GM18858 (cell line): Measurements from ENCODE around the gene CADM4.
"Not testable (repeated sequence)": the region's sequence is repeated elsewhere in the genome, so short reads cannot be mapped to it uniquely, and the experiment has no call there.

Experiments used
- ATAC-seq: cut with Tn5 transposase; IDR thresholded peaks from one replicate; pipeline ENCODE4 v1.9.1; 2021; ENCODE audit not compliant: unreplicated experiment

Gene CADM4

GRCh38 chr19:43610493-43610892 lies 29.2 kb downstream of the CADM4 start:
- ATAC-seq: no peak

DNA sequence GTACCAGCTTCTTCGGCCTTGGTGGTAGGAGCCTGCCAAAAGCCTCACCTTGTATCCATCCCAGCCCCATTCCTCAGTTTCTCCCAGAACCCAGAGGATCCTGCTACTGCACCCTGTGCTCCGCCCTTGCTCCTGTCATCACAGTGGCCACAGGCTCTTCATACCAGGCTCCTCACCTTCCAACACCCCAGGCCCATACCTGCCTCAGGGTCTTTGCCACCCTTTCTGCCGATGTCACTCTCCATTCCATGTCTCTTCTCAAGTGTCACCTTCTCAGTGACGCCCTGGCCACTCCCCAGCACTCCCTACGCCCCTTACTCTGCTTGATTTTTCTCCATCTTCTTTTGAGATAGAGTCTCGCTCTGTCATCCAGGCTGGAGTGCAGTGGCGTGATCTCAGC lies 29.8 kb downstream of the CADM4 start:
- no peak for ATAC-seq

DNA sequence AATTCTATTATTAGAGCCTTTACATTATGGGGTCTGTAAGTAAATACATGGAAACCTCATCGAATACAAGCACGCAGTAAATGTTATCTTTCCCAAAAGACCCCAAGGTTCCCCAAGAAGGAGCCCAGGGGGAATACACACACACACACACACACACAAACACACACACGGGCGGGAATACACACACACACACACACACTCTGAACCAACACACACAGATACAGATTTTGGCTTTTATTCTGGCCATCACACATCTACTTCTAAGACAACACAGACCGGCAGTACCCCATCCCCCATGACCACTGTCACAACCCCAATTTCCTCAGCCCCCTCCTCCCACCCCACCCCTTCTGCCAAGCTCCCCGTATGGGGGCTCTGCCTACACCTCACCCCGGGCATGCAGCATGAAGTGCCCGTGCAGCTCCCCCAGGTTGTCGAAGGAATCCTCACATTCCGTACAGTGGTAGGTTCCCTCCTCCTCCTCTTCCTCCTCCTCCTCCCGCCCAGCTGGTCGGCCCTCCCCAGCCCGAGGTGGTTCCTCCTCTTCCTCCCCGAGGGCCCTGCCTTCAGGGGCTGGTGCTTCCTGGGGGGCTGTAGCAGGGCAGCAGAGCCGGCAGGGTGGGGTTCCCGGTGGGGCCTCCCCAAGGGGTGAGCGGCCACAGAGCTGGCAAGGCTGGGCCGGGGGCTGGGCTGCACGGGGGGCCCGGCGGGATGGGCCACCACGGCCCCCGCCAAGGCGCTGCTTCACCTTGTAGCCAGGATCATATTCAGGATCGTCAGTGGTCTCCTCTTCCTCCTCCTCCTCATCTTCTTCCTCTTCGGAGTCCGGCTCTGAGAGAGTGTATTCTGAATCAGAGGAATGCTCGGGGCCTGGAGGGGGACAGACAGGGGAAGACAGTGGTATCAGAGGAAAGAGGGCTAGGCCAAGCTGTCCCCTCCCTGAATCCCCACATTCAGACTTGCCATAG lies 32.1 kb downstream of the CADM4 start:
- no peak for ATAC-seq

- ATAC-seq: no peak
These were observed 33.0 kb downstream of the CADM4 start for GRCh38 chr19:43606569-43607229.

GRCh38 chr19:43605875-43606568 lies 33.6 kb downstream of the CADM4 start:
- ATAC-seq: no peak

DNA sequence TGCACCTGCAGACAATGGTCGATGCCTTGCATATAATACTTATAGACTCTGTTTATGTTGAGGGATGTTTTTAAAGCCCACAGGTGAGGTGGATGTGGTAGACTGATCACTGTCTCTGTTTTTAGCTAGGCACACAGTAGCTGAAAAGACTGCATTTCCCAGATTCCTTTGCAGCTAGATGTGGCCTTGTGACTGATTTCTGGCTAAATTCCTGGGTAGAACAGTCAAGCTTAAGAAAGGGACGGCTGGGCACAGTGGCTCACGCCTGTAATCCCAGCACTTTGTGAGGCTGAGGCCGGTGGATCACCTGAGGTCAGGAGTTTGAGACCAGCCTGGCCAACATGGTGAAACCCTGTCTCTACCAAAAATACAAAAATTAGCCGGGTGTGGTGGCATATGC lies 39.3 kb downstream of the CADM4 start:
- ATAC-seq: not testable (repeated sequence)

DNA sequence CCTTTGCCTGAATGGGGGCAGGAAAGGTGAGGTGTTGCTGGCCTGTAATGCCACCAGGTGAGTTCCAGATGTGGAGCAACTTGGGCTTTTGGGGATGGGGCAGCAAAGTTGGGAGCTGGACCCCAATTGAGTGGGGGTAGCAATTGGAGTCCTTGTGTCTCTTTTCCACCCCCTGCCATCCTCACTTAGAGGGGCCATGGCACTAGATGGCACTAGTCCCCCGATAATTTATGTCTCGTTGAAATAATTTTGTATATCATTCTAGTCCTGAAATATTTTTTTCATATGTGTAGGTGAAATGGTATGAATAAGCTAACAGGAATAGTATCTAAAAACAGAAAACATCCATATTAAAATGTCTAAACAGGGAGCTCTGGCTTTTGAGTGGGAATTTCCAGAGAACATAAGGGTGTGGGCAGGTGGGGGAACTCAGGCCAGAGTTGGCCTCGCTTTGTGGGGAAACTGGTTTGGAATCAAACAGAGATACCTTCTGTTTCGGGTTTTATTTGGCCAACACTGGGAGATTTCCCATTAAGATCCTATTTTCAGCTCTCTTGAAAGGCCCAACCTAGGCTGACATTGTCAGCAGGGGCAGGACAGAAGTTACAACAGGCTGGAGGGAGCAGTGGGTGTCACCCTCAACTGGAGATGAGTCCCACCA lies 39.9 kb downstream of the CADM4 start:
- ATAC-seq: no peak

GRCh38 chr19:43598445-43599240 lies 41.0 kb downstream of the CADM4 start:
- ATAC-seq: no peak

DNA sequence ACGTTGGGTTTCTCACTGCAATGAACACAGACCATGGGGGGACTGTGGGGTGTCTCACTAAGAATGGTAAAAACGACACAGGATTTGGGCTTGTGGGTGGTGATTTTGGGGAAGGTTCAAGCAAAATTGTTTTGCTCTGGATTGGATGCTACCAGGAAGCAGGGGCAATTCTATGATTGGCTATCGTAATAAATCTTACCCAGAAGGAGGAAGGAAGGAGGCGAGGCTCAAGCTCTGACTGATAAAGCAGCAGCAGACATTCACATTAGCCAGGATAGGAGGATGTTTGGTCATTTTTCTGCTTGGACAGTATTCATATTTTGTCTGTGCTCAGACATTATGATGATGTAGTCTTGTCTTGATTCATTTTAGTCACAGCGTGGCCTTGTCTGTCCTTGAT lies 41.8 kb downstream of the CADM4 start:
- ATAC-seq: no peak

- ATAC-seq: no peak
These were observed 42.7 kb downstream of the CADM4 start for GRCh38 chr19:43596842-43597461.

DNA sequence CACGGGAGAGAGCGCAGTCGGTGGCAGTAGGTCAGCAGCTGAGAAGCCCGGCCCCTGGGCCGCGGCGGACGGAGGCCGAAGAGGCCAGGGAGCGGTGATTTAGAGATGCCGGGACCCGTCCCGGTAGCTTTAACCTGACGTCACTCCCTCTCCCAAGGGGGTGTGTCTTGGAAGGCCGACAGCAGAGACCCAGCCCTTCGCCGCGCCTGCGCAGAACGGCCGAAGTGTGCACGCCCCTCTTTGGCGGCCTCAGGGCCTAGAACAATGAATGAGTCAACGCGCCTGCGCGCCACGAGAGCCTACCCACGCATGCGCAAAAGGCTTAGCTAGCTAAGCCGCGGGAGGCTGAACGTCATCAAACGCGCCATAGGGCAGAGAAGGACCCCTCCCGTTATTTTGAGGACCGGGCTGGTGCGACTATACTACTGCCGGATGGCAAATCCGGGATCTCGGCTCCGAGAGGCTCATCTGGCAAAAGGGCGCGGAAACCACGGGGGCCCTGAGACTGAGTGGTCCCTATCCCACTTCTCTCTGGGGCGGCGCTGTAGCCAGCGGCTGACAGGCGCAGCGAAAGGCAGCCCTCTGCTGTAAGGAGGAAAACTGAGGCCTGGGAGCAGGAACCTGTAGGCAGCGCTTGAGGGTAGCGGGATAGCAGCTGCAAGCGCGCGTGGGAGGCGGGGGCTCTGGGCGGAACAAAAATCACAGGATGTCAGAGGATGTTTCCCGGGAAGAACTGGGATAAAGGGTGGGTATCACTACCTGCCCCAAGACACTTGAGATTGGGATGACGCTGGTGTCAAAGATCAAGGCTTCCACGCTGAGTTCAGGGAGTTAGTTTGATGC lies 43.4 kb downstream of the CADM4 start, which contains the start of the genes IRGQ and ZNF576:
Gene IRGQ, minus strand, starts transcription at position 136 of the 843 bp plus-strand sequence. CDS start 796 bp downstream, outside the sequence.
Gene ZNF576, plus strand, starts transcription at position 597 of the 843 bp plus-strand sequence. CDS start 514 bp downstream, outside the sequence.
- peak; percentile 64 for ATAC-seq

- ATAC-seq: no peak
These were observed 44.0 kb downstream of the CADM4 start for GRCh38 chr19:43595605-43595998.

- ATAC-seq: no peak
These were observed 44.7 kb downstream of the CADM4 start for GRCh38 chr19:43594710-43595604.

GRCh38 chr19:43594081-43594697 lies 45.5 kb downstream of the CADM4 start:
- no peak for ATAC-seq

- no peak for ATAC-seq
These were observed 46.8 kb downstream of the CADM4 start for GRCh38 chr19:43592800-43593350.

- no peak for ATAC-seq
These were observed 47.5 kb downstream of the CADM4 start for GRCh38 chr19:43591904-43592772.
